ENCODE measurements around the gene RHOJ. TPM values are rescaled to one million over a fixed set of nuclear protein-coding genes. Genes with fewer than 3 reads are reported as not detected.

Gene RHOJ
- total RNA-seq, 2 experiments from 2014 or later, result not detected

Other genes with a start within 250 kb of the RHOJ start
- not detected for gene KCNH5, start 159.0 kb upstream of the RHOJ start, total RNA-seq
- not detected for gene GPHB5, start 114.5 kb downstream of the RHOJ start, total RNA-seq

Measured in activated CD4-positive, alpha-beta T cell treated with anti-CD3 and anti-CD28 coated beads, Interleukin-2, amount 10 ng/mL, durations not matched to agents 7 days and 5 days (primary cell).